Cardiac muscle cell (in vitro differentiated cells and primary cell): ENCODE measurements around the gene RNF150. TPM values are rescaled to one million over a fixed set of nuclear protein-coding genes. Genes with fewer than 3 reads are reported as not detected.

Experiments
- DNase-seq, 2 donors: peaks; one replicate each; pipeline versions ENCODE4 v3.0.0 to v3.0.0-alpha.2; 2010 to 2017; ENCODE audit warnings: low read depth in 1 of 2, low spot score in 1 of 2
- H3K27ac ChIP-seq: fragments of 200-600 bp; sonication (generic); 2 replicates; pipeline ENCODE4 v1.5.1; 2016
- H3K27me3 ChIP-seq: fragments of 200-600 bp; sonication (generic); 2 replicates; pipeline ENCODE4 v1.6.0; 2016; ENCODE audit warnings: control low read depth
- H3K36me3 ChIP-seq: fragments of 200-600 bp; sonication (generic); 2 replicates; pipeline ENCODE4 v1.5.1; 2016; ENCODE audit warnings: control low read depth
- H3K4me1 ChIP-seq: fragments of 200-600 bp; sonication (generic); 2 replicates; pipeline ENCODE4 v1.8.1; 2017; ENCODE audit warnings: low read depth, mild to moderate bottlenecking, mixed run types
- H3K4me3 ChIP-seq: fragments of 200-600 bp; sonication (generic); 2 replicates; pipeline ENCODE4 v1.5.1; 2016; ENCODE audit warnings: mild to moderate bottlenecking
- H3K9me3 ChIP-seq: fragments of 200-600 bp; sonication (generic); 2 replicates; pipeline ENCODE4 v1.5.1; 2017; ENCODE audit warnings: low read depth, mild to moderate bottlenecking, control low read depth
- polyA plus RNA-seq: library from polyadenylated mRNA; unstranded; fragments of >200 nt; fragmentation: Nextera tagmentation; extraction: Ambion mirVana; gene quantifications from 2 replicates; pipeline ENCODE4 v1.2.1, GENCODE V29; 2016
- total RNA-seq: library from RNA; depleted of rRNA; stranded (reverse); fragments of >200 nt; gene quantifications from 2 replicates; pipeline ENCODE4 v1.2.3, GENCODE V29; 2016
- TF ChIP-seq, protein P1 (sequence below): IDR thresholded peaks from 2 replicates; pipeline ENCODE4 v1.5.1; 2012; ENCODE audit warnings: low read depth, mild to moderate bottlenecking, low read length

Gene RNF150
- total RNA-seq, result 31.3 and 57.4 TPM in 2 replicates
- polyA plus RNA-seq, result 20.1 and 21.7 TPM in 2 replicates

DNA sequence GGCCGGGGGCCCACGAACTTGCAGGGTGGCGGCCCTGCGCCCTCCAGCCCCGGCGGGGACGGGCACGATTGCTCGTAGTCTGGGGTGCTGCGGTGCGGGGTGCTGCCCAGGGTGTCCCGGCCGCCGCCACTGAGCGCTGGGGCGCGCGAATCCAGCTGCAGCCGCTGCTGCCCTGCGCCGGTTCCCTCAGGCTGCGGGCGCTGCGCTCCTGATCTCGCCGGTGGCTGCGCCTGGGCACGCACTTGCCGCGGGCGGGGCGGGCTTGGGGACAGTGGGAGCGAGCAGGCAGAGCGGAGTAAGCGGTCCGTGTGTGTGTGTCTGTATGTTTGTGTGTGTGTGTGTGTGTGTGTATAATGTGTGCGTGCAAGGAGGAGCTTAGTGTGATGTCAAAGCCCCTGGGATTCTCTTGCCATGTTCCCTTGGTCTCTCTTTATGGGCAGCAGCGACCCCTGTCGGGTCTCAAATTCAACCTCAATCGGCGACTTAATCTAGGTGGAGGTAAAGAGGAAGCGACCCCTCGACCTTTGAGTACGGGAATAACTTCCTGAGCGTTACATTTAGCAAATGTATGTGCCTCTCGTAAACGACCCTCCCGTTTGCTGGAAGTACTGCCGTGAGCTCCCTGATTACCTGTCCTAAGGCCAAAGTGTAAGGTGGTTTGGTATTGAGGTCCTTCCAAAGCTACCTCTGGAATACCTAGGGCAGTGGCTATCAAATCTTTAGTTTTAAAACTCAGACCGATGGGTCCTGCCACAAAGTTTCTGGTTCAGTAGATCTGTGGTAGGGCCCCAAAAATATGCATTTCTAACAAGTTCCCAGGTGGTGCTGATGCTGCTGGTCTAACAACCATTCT, at the start of gene RNF150:
Gene RNF150 (minus strand): TSS at position 324 of the 853 bp plus-strand sequence.
- TF ChIP-seq, protein P1, sequence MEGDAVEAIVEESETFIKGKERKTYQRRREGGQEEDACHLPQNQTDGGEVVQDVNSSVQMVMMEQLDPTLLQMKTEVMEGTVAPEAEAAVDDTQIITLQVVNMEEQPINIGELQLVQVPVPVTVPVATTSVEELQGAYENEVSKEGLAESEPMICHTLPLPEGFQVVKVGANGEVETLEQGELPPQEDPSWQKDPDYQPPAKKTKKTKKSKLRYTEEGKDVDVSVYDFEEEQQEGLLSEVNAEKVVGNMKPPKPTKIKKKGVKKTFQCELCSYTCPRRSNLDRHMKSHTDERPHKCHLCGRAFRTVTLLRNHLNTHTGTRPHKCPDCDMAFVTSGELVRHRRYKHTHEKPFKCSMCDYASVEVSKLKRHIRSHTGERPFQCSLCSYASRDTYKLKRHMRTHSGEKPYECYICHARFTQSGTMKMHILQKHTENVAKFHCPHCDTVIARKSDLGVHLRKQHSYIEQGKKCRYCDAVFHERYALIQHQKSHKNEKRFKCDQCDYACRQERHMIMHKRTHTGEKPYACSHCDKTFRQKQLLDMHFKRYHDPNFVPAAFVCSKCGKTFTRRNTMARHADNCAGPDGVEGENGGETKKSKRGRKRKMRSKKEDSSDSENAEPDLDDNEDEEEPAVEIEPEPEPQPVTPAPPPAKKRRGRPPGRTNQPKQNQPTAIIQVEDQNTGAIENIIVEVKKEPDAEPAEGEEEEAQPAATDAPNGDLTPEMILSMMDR, result peak; percentile 72
- H3K4me3 ChIP-seq, result peak within 1 kb of the TSS; percentile 98
- no peaks in the 10 kb centered on the region for H3K36me3 ChIP-seq
- peaks cover 10% of the 10 kb centered on the region for H3K27me3 ChIP-seq
- DNase-seq, result peak; percentile 86 to 93
- H3K4me1 ChIP-seq, result peaks cover 22% of the 10 kb centered on the region
- H3K27ac ChIP-seq, result peak within 1 kb of the TSS; percentile 71
- H3K9me3 ChIP-seq, result no peaks in the 10 kb centered on the region

DNA sequence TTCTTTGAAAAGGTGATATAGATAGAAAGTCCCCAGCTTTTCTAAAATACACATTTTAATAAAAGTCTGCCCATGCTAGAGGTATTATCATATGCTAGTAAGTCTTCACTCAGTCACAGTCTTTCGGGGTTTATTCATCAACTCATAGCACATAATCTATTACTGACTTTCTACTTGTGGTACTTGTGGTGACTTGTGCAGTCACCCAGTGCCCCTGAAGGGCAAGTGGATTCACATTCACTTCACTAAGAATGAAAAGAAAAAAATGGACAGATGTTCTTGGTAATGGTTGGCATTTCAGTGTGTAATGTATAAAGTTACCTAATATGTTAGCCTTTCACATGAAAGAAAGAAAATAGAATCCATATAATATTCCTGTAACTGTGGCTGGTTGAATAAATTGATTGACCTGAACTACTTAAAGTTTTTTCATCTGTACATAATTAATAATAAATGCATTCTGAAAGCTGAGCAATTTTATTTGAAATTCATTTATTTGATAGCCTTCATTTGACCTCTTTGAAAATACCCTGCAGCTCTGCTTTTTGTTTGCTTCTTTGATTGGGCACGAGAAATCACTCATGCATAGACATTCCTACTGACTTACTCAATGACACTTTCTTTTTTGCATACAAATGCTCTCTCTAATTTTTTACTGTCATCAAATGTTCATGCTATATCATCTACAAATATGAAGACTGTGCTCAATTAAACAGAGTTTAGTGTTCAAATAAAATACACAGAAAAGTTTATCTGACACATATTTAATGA, 47.9 kb upstream of the RNF150 start:
- no peaks in the 10 kb centered on the region for H3K27me3 ChIP-seq
- H3K36me3 ChIP-seq, result no peaks in the 10 kb centered on the region
- H3K4me3 ChIP-seq, result no peak overlapping the region
- H3K4me1 ChIP-seq, result no peaks in the 10 kb centered on the region
- no peak overlapping the region for H3K27ac ChIP-seq
- H3K9me3 ChIP-seq, result no peaks in the 10 kb centered on the region
- TF ChIP-seq, protein P1, result no peak
- no peak for DNase-seq

DNA sequence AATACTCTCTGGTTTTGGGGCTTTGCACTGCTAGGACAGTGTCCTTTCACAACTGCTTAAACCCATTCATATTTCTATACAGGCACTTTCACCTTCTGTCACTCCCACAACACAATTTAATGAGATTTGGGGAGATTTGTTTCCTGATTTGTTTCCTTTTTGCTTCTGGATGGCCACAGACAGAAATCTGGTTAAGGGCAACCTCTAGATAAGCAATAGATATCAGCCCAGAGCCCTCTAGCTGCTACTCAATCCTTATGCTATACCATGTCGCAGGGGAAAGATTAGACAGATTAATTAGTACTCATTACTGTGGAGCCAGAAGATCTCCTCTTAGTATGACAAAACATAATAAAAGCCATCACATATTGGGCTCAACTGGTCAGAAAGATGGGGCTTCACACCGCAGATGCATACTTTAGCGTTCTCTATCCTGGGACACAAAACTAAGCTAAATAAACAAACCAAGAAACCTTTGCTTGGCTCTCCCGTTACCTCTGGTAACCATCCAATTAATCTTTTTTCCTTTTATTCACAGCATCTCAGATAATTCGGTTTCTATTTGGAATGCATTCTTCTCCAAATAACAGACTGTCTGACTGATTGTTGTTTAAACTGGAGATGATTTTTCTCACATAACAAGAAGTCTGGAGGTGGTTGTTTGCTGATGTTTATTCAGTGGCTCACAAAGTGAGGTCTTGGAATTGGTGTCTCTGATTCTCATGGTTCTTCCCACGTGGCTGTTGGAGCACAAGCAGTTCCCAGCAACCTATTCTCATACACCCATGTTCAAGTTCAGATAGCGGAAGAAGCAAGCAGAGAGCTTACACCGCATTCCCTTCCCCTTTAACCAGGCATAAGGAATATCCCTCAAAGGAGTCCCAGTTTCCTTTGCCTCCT, 46.5 kb upstream of the RNF150 start:
- no peaks in the 10 kb centered on the region for H3K4me1 ChIP-seq
- H3K36me3 ChIP-seq, result no peaks in the 10 kb centered on the region
- no peak overlapping the region for H3K27ac ChIP-seq
- H3K27me3 ChIP-seq, result no peaks in the 10 kb centered on the region
- no peak for DNase-seq
- TF ChIP-seq, protein P1, result no peak
- no peaks in the 10 kb centered on the region for H3K9me3 ChIP-seq
- H3K4me3 ChIP-seq, result no peak overlapping the region

DNA sequence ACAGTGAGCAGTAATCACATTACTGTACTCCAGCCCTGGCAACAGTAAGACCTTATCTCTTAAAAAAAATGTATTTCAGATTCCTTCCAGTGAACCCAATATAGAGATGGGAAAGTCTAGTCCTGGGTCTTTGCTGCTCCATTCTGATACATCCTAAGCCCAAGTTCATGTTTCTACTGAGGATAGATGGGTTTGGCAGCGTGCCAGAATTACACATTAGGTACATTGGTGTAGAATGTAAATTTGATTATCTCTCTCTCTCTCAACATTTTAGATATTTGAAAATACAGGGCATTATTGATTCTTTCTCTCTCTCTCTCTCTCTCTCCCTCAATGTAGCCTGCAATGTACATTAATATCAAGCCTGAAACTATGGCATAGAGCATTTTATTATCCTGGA, 43.9 kb upstream of the RNF150 start:
- no peak overlapping the region for H3K27ac ChIP-seq
- no peaks in the 10 kb centered on the region for H3K4me1 ChIP-seq
- H3K36me3 ChIP-seq, result no peaks in the 10 kb centered on the region
- H3K27me3 ChIP-seq, result peaks cover 1% of the 10 kb centered on the region
- TF ChIP-seq, protein P1, result no peak
- H3K4me3 ChIP-seq, result no peak overlapping the region
- no peak for DNase-seq
- H3K9me3 ChIP-seq, result no peaks in the 10 kb centered on the region

DNA sequence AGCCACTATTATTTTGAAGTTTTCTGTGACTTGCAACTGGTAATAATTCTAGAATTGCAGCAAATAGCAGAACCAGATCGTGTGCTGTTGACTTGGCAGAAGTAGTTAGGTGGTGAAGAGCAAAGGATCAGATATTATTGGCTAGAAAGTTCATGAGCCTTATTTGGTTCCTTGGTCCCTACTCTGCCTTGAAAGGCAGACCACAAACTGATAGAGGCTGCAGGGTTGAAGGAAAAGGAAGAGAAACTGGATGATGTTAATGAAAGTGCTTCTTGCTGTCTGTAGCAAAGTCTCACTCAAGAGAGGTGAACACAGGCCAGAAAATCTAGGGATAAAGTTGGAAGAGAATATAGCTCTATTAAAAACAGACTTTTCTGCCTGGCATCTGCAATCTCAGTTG, 41.2 kb upstream of the RNF150 start:
- Histone ChIP-seq H3K9me3 (no peaks in the 10 kb centered on the region), H3K36me3 (no peaks in the 10 kb centered on the region), H3K4me3 (no peak overlapping the region), H3K4me1 (no peaks in the 10 kb centered on the region), H3K27ac (no peak overlapping the region), H3K27me3 (peaks cover 12% of the 10 kb centered on the region)
- no peak for DNase-seq
- TF ChIP-seq, protein P1, result no peak
